IPS DF 4.7 (cell line): Measurements from ENCODE around the gene PDSS2.
"Not testable (repeated sequence)": the region's sequence is repeated elsewhere in the genome, so short reads cannot be mapped to it uniquely, and the experiment has no call there.

Experiments
- DNase-seq: peaks from one replicate; pipeline ENCODE4 v3.0.0-alpha.2; 2013; ENCODE audit warnings: low spot score; ENCODE audit errors: extremely low read depth

PDSS2 gene

DNA sequence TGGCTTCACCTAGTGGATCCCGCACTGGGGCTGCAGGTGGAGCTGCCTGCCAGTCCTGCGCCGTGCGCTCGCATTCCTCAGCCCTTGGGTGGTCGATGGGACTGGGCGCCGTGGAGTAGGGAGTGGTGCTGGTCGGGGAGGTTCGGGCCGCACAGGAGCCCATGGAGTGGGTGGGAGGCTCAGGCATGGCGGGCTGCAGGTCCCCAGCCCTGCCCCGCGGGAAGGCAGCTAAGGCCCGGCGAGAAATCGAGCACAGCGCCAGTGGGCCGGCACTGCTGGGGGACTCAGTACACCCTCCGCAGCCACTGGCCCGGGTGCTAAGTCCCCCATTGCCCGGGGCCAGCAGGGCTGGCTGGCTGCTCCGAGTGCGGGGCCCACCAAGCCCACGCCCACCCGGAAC, 95.2 kb downstream of the PDSS2 start:
- DNase-seq: not testable (repeated sequence)

GRCh38 chr6:107361753-107362604, 97.4 kb downstream of the PDSS2 start:
- DNase-seq: no peak

DNA sequence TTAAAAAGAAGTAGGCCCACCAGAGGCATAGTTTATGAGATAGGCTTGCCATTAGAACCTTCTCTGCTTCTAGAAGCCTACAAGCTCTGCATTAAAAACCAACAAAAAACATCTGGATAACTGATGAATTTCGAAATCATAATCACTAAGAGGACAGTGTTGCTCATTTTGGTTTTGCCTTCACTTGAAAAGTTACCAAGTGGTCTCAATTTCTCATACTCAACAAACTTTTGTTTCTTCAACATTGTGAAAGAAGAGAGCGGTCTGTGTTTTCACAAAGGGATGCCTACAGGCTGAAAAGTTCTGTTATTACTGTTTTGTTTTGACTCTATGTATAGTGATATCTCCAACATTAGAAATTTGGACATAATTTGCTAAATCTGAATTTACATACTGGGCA, 98.9 kb downstream of the PDSS2 start:
- no peak for DNase-seq

DNA sequence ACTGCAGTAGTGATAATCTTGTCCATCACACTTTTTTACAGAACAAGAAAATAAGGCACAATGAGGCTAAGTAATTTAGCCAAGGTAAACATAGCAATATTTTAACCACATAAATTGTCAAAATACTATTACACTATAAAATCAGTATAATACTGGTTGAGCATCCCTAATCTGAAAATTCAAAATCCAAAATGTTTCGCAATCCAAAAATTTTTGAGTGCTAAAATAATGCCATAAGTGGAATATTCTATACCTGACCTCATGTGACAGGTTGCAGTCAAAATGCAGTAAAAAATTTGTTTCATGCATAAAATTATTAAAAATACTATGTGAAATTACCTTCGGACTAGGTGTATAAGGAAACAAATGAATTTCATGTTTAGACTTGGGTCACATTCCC, 101.5 kb downstream of the PDSS2 start:
- no peak for DNase-seq

GRCh38 chr6:107357031-107357430, 102.3 kb downstream of the PDSS2 start:
- no peak for DNase-seq

DNA sequence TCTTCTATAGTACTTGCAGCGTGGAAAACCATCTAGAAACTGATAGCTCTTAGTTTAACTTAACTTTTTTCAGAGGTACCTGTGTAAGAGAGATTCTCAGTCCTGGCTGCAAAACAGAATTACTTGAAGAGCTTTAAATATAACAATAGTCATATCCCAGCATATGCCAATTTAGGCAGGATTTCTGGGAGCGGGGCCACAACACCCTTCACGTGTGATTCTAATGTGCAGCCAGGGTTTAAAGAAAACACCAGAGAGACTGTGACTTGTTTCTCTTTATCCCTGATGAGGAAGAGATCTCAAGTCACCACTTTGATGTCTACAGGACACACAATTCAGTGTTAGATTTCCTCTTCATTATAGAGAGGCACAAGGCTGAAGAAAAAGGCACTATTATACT, 103.7 kb downstream of the PDSS2 start:
- DNase-seq: no peak

DNA sequence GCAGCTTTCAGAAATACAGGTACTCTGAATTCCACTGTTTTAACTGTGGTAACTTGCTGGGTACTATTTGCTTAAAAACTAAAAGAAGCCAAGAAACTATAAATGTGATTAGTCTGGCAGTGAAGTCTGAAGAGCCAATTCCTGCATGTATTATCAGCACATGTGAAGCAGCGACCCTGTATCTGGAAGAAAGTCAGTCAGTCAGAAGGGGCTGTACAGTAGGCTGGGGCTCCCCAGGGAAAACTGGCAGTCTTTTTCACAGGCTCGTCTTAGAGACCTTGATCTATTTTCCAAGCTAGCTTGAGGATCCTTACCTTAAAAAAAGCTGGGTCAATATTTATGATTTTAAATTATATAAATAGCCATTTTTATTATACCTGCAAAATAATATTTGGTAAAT, 104.9 kb downstream of the PDSS2 start:
- no peak for DNase-seq

GRCh38 chr6:107353773-107354382, 105.5 kb downstream of the PDSS2 start:
- no peak for DNase-seq

GRCh38 chr6:107348224-107348623, 111.1 kb downstream of the PDSS2 start:
- DNase-seq: no peak

DNA sequence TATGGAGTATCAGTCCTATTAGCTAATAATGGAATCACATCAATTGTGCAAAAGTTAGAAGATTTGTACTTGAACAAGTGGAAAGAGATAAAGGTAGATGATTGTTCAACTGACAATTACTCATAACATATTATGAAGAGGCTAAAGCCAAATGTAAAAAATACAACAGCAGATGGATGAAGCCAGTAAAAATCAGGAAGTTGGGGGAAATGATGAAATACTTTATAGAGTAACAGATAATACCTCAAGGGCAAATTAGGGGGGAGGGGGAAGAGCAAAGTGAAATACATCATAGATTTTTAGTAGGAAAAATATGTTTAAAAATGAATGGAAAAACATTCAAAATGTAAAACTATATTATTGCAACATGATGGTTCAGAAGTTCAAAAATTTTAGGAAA, 114.0 kb downstream of the PDSS2 start:
- no peak for DNase-seq

DNA sequence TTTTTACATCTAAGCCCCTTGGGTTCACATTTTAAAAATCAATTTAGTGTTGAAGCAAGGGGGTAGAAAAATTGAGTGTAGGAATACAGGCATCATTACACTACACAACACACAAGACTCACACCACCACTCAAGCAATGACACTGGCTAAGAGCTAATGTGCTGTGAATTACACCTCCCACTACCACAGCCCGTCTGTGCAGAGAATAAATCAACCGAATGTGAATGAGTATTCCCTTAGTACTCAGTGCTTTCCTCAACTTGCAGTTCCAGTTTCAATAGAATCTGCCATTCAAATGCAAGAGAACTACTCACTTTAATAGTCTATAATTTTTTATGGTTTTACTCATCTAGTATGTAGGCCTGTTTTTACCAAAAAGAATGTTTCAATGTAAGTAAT, 114.4 kb downstream of the PDSS2 start:
- no peak for DNase-seq

DNA sequence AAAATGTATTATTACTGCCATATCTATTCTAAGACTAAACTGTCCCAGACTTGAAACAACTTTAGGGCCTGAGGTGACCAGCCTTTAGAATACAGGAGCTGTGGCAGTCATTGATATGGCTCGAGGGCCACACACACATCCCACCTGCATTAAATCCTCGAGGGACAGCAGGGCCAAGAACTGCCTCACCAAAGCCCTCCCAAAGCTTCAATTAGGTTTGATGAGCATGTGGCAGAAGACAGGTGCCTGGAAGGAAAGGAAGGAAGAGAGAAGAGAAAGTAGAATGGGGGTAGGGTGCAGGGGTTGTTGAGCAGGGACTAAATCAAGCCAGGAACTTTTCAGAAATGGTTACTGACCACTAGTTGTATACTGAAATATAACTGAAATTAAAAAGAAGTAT, 115.0 kb downstream of the PDSS2 start:
- DNase-seq: no peak

GRCh38 chr6:107342144-107342543, 117.2 kb downstream of the PDSS2 start:
- DNase-seq: no peak

GRCh38 chr6:107340881-107341280, 118.5 kb downstream of the PDSS2 start:
- no peak for DNase-seq

- no peak for DNase-seq
These were observed 122.1 kb downstream of the PDSS2 start for GRCh38 chr6:107337191-107337741.

GRCh38 chr6:107334026-107334425, 125.3 kb downstream of the PDSS2 start:
- DNase-seq: no peak

GRCh38 chr6:107333491-107333890, 125.9 kb downstream of the PDSS2 start:
- DNase-seq: no peak

DNA sequence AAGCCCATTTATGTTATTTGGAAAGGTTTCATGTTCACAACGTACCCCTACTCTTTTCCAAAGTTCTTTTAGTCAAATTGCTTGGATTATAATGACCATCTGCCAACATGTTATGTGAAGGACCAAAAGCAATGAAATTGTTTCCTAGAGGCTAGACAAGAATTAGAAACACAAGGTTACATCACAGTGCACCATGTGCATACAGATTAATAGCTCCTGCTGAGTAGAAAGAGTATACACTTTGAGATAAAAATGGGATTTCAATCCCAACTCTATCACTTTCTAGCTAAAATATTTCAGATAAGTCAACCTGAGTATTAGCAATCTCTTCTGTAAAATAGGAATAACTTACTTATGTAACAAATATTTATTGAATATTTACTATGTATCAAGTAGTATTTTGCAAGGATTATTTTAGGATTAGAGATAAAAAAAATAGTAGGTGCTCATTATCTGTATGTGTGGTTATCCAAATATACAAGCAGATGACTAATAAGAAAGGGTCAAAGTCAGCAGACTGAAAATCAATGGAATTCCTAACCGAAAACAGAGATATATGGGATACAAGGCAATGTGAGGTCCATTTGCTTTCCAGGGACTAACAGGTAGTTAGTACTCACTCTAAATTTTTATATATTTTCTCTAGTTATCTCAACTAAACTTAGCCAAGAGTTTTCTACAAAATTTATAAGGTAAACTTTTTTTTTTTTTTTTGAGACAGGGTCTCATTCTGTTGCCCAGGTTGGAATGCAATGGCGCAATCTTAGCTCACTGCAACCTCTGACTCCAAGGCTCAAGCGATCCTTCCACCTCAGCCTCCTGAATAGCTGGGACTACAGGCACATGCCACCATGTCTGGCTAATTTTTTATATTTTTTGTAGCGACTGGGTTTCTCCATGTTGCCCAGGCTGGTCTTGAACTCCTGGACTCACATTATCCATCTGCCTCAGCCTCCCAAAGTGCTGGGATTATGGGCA, 127.7 kb downstream of the PDSS2 start:
- DNase-seq: no peak

- no peak for DNase-seq
These were observed 129.2 kb downstream of the PDSS2 start for GRCh38 chr6:107330168-107330567.

GRCh38 chr6:107329063-107329860, 130.1 kb downstream of the PDSS2 start:
- no peak for DNase-seq

DNA sequence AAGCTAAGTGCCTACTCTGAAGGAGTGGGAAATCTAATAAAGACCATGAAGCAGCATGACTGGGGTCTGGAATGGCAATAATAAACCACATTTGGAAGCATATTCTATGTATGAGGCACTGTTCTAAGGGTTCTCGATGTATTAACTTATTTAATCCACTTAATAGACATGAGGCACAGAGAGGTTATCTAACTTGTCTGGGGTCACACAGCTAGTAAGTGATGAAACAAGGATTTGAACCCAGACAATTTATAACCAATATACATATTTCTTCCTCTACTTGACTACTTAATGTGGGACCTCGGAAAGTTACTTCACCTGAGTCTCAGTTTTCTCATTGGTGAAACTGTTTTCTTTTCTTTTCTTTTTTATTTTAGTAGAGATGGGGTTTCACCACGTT, 131.3 kb downstream of the PDSS2 start:
- no peak for DNase-seq
